ENCODE results near the gene ITGB3.

DNA sequence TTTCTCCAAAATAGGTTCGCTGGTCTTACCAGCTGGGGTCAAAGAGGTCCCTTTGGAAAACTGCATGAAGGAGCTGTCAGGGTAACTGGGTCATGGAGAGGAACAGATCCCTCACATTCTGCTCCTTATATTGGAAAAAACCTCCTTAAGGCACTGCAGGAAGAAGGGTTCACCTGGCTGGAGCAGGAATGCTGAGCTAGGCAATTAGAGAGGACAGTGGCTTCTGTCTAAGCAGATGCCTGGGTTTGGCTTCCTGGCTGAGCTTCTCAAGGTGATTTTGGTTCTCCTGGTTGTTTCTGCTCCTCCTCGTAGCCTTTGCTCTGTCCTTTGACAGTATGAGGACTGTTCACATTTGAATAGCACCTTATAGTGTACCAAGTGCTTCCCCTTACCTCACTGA lies 19.6 kb downstream of the ITGB3 start:
- no peak for TF ChIP-seq EZH2 (IDR thresholded peaks at IDR 0.05; ENCODE audit: insufficient read depth, poor library complexity, severe bottlenecking)
- TF ChIP-seq EZH2phosphoT487 (IDR thresholded peaks at IDR 0.05; ENCODE audit: insufficient read depth, low read depth), result no peak

Measured in GM23248 (cell line).